Mucosa of descending colon (tissue), 3 donors: Measurements from ENCODE around the gene GMPPA. TPM values are rescaled to one million over a fixed set of nuclear protein-coding genes. Genes with fewer than 3 reads are reported as not detected.
A peak's percentile ranks its signal among the peaks of the same experiment; 100 is the strongest.

Experiments used
- ATAC-seq: fragments of 200-7000 bp; cut with Tn5 transposase; one replicate; pipeline ENCODE4 v1.9.1; 2020; ENCODE audit warnings: mild to moderate bottlenecking, moderate library complexity
- DNase-seq, 3 donors: peaks; one replicate each; pipeline ENCODE4 v3.0.0-alpha.2; 2020
- H3K36me3 ChIP-seq: fragments of 200-600 bp; one replicate; pipeline ENCODE4 v1.8.0; 2021; ENCODE audit warnings: low read depth, mild to moderate bottlenecking
- H3K4me1 ChIP-seq: fragments of 200-600 bp; one replicate; pipeline ENCODE4 v1.8.0; 2021; ENCODE audit warnings: low read depth, mild to moderate bottlenecking
- H3K4me3 ChIP-seq: fragments of 200-600 bp; one replicate; pipeline ENCODE4 v1.8.0; 2021; ENCODE audit warnings: mild to moderate bottlenecking
- H3K9me3 ChIP-seq: fragments of 200-600 bp; one replicate; pipeline ENCODE4 v1.8.0; 2021; ENCODE audit warnings: mild to moderate bottlenecking
- CTCF ChIP-seq: fragments of 200-600 bp; IDR thresholded peaks from one replicate; pipeline ENCODE4 v1.8.0; 2022; ENCODE audit warnings: antibody characterized with exemption, mild to moderate bottlenecking
- intact Hi-C, 2 donors: fragments of 100-400 bp; cut with DNase I in 1 of 2; cut with micrococcal nuclease in 1 of 2; formaldehyde crosslinking; loops; one replicate each; pipeline versions ENCODE4 v1.11.0 to v1.11.1; 2022; cut with DNase I, micrococcal nuclease
- total RNA-seq, 3 donors: library from RNA; stranded (reverse); fragmentation: NEBNext Ultra II Directional in 2 of 3; extraction: Animal tissue kit (Norgen Biotek cat#: 25700) in 2 of 3; gene quantifications; one replicate each; pipeline versions ENCODE4 v1.2.1 to v1.2.4, GENCODE V29; 2021 to 2023
- donor health status: DM: no; HTN: no; CAD: no; lungs with moderate emphysema.
- donor health status: DM: no; HTN: no; CAD: no.
- donor health status: DM: no; HTN: yes; CAD: no.

Gene GMPPA
- total RNA-seq, 3 donors from 2014 or later, result 33.6 to 52.6 (median 43.6) TPM

GRCh38 chr2:219475278-219475677, 23.4 kb upstream of the GMPPA start:
- intact Hi-C loops, result no loop called here
- Histone ChIP-seq H3K36me3 (no peaks in the 10 kb centered on the region), H3K4me3 (no peak overlapping the region), H3K9me3 (no peaks in the 10 kb centered on the region), H3K4me1 (no peaks in the 10 kb centered on the region)
- no peak for ATAC-seq
- no peak for DNase-seq
- TF ChIP-seq CTCF, result no peak

GRCh38 chr2:219475697-219476651, 22.7 kb upstream of the GMPPA start:
- DNase-seq (peak; percentile 60 to 88 (median 85)), ATAC-seq (peak; percentile 86)
- TF ChIP-seq CTCF, result peak; percentile 84
- Histone ChIP-seq H3K4me3 (no peak overlapping the region), H3K9me3 (no peaks in the 10 kb centered on the region), H3K4me1 (no peaks in the 10 kb centered on the region), H3K36me3 (no peaks in the 10 kb centered on the region)
- intact Hi-C loops, result loop anchor here in 1 of 2 donors (2.0 kb wide), 1 partner anchor 55 kb away; no protein-coding TSS in a partner anchor

GRCh38 chr2:219476652-219477151, 22.0 kb upstream of the GMPPA start:
- intact Hi-C loops, result loop anchor here in 1 of 2 donors (2.0 kb wide), 1 partner anchor 54 kb away; no protein-coding TSS in a partner anchor
- DNase-seq (no peak), ATAC-seq (no peak)
- H3K9me3 ChIP-seq, result no peaks in the 10 kb centered on the region
- H3K4me3 ChIP-seq, result no peak overlapping the region
- TF ChIP-seq CTCF, result no peak
- H3K36me3 ChIP-seq, result no peaks in the 10 kb centered on the region
- H3K4me1 ChIP-seq, result no peaks in the 10 kb centered on the region

GRCh38 chr2:219477179-219477578, 21.5 kb upstream of the GMPPA start:
- H3K9me3 ChIP-seq, result no peaks in the 10 kb centered on the region
- no peak for TF ChIP-seq CTCF
- DNase-seq (peak in 1 of 3 donors; percentile 23), ATAC-seq (no peak)
- no peaks in the 10 kb centered on the region for H3K4me1 ChIP-seq
- no peaks in the 10 kb centered on the region for H3K36me3 ChIP-seq
- no peak overlapping the region for H3K4me3 ChIP-seq
- intact Hi-C loops, result loop anchor here in 1 of 2 donors (2.0 kb wide), 1 partner anchor 54 kb away; no protein-coding TSS in a partner anchor

- DNase-seq (no peak), ATAC-seq (no peak)
- H3K4me3 ChIP-seq, result no peak overlapping the region
- intact Hi-C loops, result loop anchor here in 1 of 2 donors (2.0 kb wide), 1 partner anchor 53 kb away; no protein-coding TSS in a partner anchor
- TF ChIP-seq CTCF, result no peak
- no peaks in the 10 kb centered on the region for H3K36me3 ChIP-seq
- no peaks in the 10 kb centered on the region for H3K9me3 ChIP-seq
- H3K4me1 ChIP-seq, result no peaks in the 10 kb centered on the region
Measured at GRCh38 chr2:219477815-219478214, 20.9 kb upstream of the GMPPA start.
